GM23338 (cell line): ENCODE measurements around the gene IL17REL. TPM values are rescaled to one million over a fixed set of nuclear protein-coding genes. Genes with fewer than 3 reads are reported as not detected.
"Not testable (repeated sequence)": the region's sequence is repeated elsewhere in the genome, so short reads cannot be mapped to it uniquely, and the experiment has no call there.

Experiments
- ATAC-seq: fragments of 200-7000 bp; cut with Tn5 transposase; 3 replicates; pipeline ENCODE4 v1.9.1; 2020
- DNase-seq: peaks from one replicate; pipeline ENCODE4 v3.0.0-alpha.2; 2015; ENCODE audit warnings: low spot score
- H2AFZ ChIP-seq: fragments of 200-600 bp; sonication (generic); 2 replicates; pipeline ENCODE4 v1.8.0; 2016; ENCODE audit warnings: antibody characterized with exemption, mild to moderate bottlenecking, moderate library complexity
- H3F3A ChIP-seq: fragments of 200-600 bp; sonication (generic); replicated peaks from 2 replicates; pipeline ENCODE4 v1.8.0; 2017; ENCODE audit warnings: antibody characterized with exemption, mixed run types, low read depth
- H3K27ac ChIP-seq: fragments of 200-600 bp; sonication (generic); 2 replicates; pipeline ENCODE4 v1.6.1; 2016; ENCODE audit warnings: low read depth
- H3K27me3 ChIP-seq: fragments of 200-600 bp; sonication (generic); 2 replicates; pipeline ENCODE4 v1.8.0; 2016; ENCODE audit warnings: mild to moderate bottlenecking, mixed run types, moderate library complexity; ENCODE audit not compliant: insufficient read depth
- H3K36me3 ChIP-seq: fragments of 200-600 bp; sonication (generic); 2 replicates; pipeline ENCODE4 v1.8.0; 2016; ENCODE audit warnings: mild to moderate bottlenecking; ENCODE audit not compliant: insufficient read depth
- H3K4me1 ChIP-seq: fragments of 200-600 bp; sonication (generic); 2 replicates; pipeline ENCODE4 v1.8.0; 2016; ENCODE audit warnings: mild to moderate bottlenecking, moderate library complexity; ENCODE audit not compliant: insufficient read depth
- H3K4me2 ChIP-seq: fragments of 200-600 bp; sonication (generic); 2 replicates; pipeline ENCODE4 v1.7.1; 2017; ENCODE audit warnings: mixed run types
- H3K4me3 ChIP-seq: fragments of 200-600 bp; sonication (generic); 2 replicates; pipeline ENCODE4 v1.6.1; 2016; ENCODE audit warnings: mixed run types
- H3K79me2 ChIP-seq: fragments of 200-600 bp; sonication (generic); replicated peaks from 2 replicates; pipeline ENCODE4 v1.8.0; 2017; ENCODE audit warnings: mild to moderate bottlenecking; ENCODE audit not compliant: insufficient read depth
- H3K9me2 ChIP-seq: fragments of 200-600 bp; sonication (generic); 2 replicates; pipeline ENCODE4 v1.8.0; 2017; ENCODE audit not compliant: insufficient read depth
- H4K20me1 ChIP-seq: fragments of 200-600 bp; sonication (generic); replicated peaks from 2 replicates; pipeline ENCODE4 v1.8.0; 2017; ENCODE audit warnings: mild to moderate bottlenecking; ENCODE audit not compliant: insufficient read depth
- H3K27ac Mint-ChIP-seq: 2 replicates; pipeline ENCODE4 v1.8.0; 2020; ENCODE audit warnings: inconsistent platforms, mild to moderate bottlenecking, moderate library complexity, mixed read lengths
- H3K27me3 Mint-ChIP-seq: 3 replicates; pipeline ENCODE4 v1.8.0; 2022; ENCODE audit warnings: low read depth, mild to moderate bottlenecking, moderate library complexity, mixed read lengths, inconsistent platforms; ENCODE audit not compliant: insufficient read depth, poor library complexity
- H3K36me3 Mint-ChIP-seq: 3 replicates; pipeline ENCODE4 v1.8.0; 2021; ENCODE audit warnings: low read depth, mild to moderate bottlenecking, inconsistent platforms, moderate library complexity, mixed read lengths
- H3K4me1 Mint-ChIP-seq: 3 replicates; pipeline ENCODE4 v1.8.0; 2020; ENCODE audit warnings: mild to moderate bottlenecking, inconsistent platforms, mixed read lengths
- H3K4me3 Mint-ChIP-seq: 3 replicates; pipeline ENCODE4 v1.8.0; 2021; ENCODE audit warnings: moderate library complexity, mild to moderate bottlenecking, inconsistent platforms, mixed read lengths
- H3K9me3 Mint-ChIP-seq: 3 replicates; pipeline ENCODE4 v1.8.0; 2020; ENCODE audit warnings: moderate library complexity, mild to moderate bottlenecking, inconsistent platforms, mixed read lengths
- CREB1 ChIP-seq: fragments of 250-450 bp; sonication (Bioruptor Pico); IDR thresholded peaks from 2 replicates; pipeline ENCODE4 v1.5.0; 2020; ENCODE audit warnings: low read depth, mild to moderate bottlenecking, moderate library complexity
- ZNF462 ChIP-seq: fragments of 250-450 bp; sonication (Bioruptor Pico); IDR thresholded peaks from 2 replicates; pipeline ENCODE4 v1.5.0; 2020; ENCODE audit warnings: mild to moderate bottlenecking, moderate library complexity
- microRNA-seq: library from miRNA; unstranded; fragments of <30 nt; microRNA quantifications from one replicate; pipeline ENCODE4, GENCODE V29; 2017
- polyA plus RNA-seq: library from polyadenylated mRNA; unstranded; fragments of >200 nt; fragmentation: Nextera tagmentation; extraction: Ambion mirVana; gene quantifications from 2 replicates; pipeline ENCODE4 v1.2.1, GENCODE V29; 2016
- small RNA-seq: library from RNA; depleted of rRNA; stranded (forward); fragments of <200 nt; gene quantifications from one replicate; pipeline ENCODE3, GENCODE V24; 2014; ENCODE audit warnings: low replicate concordance
- total RNA-seq: library from RNA; depleted of rRNA; stranded (reverse); fragments of >200 nt; shearing (Covaris generic); gene quantifications from 2 replicates; pipeline ENCODE4 v1.2.3, GENCODE V29; 2014; rRNA removed

IL17REL gene
- total and polyA plus RNA-seq, 2 experiments from 2014 or later: 0.31 TPM; not detected in 1

- TF ChIP-seq ZNF462 (CRISPR knock-in tag) (no peak), CREB1 (CRISPR knock-in tag) (no peak)
Measured at GRCh38 chr22:49946612-49947295, 65.8 kb downstream of the IL17REL start (continued).

- not testable (repeated sequence) for H3K4me3 ChIP-seq, H3K27ac ChIP-seq, H3K9me2 ChIP-seq, H3K9me3 Mint-ChIP-seq, H3K4me3 Mint-ChIP-seq, ATAC-seq, H3K79me2 ChIP-seq, H3K4me2 ChIP-seq, H3K36me3 Mint-ChIP-seq, H2AFZ ChIP-seq, DNase-seq, H3K27me3 ChIP-seq, H3K27ac Mint-ChIP-seq, H3K36me3 ChIP-seq, H3F3A ChIP-seq, H4K20me1 ChIP-seq, H3K27me3 Mint-ChIP-seq
- H3K4me1 Mint-ChIP-seq: peaks cover 16% of the 10 kb centered on the region
- H3K4me1 ChIP-seq: peaks cover 10% of the 10 kb centered on the region; the same call in 1 of the 2 replicates
Measured at GRCh38 chr22:49945042-49945794, 67.3 kb downstream of the IL17REL start.

Small RNA genes lying within 50 kb of the gene (microRNA-seq; reads per million reads assigned to microRNA genes)
- not detected for gene MIR6821

Small RNA genes lying within 50 kb of the gene (small RNA-seq; reads per million reads assigned to genes)
- gene MIR6821: not detected

Other genes with a start within 250 kb of the IL17REL start
- 33.8 and 36.1 TPM in 2 replicates for gene BRD1, start 184.9 kb downstream of the IL17REL start, total RNA-seq
- 12.3 and 13.1 TPM in 2 replicates for gene BRD1, start 184.9 kb downstream of the IL17REL start, polyA plus RNA-seq
- 28.0 and 31.9 TPM in 2 replicates for gene ZBED4, start 158.9 kb downstream of the IL17REL start, total RNA-seq
- gene ZBED4, start 158.9 kb downstream of the IL17REL start, polyA plus RNA-seq: 8.5 and 9.0 TPM in 2 replicates
- gene ALG12, start 94.3 kb downstream of the IL17REL start, total RNA-seq: 23.3 and 26.9 TPM in 2 replicates
- 18.7 and 21.8 TPM in 2 replicates for gene ALG12, start 94.3 kb downstream of the IL17REL start, polyA plus RNA-seq
- gene CRELD2, start 94.1 kb downstream of the IL17REL start, total RNA-seq: 34.4 and 35.7 TPM in 2 replicates
- 47.7 and 49.4 TPM in 2 replicates for gene CRELD2, start 94.1 kb downstream of the IL17REL start, polyA plus RNA-seq
- 30.6 and 37.3 TPM in 2 replicates for gene PIM3, start 52.0 kb downstream of the IL17REL start, total RNA-seq
- 17.7 and 18.8 TPM in 2 replicates for gene PIM3, start 52.0 kb downstream of the IL17REL start, polyA plus RNA-seq
- gene TTLL8, start 45.5 kb upstream of the IL17REL start, total RNA-seq: not detected in 2 replicates
- gene TTLL8, start 45.5 kb upstream of the IL17REL start, polyA plus RNA-seq: not detected in 2 replicates
- gene MLC1, start 72.7 kb upstream of the IL17REL start, total RNA-seq: not detected in 2 replicates
- not detected in 2 replicates for gene MLC1, start 72.7 kb upstream of the IL17REL start, polyA plus RNA-seq
- gene MOV10L1, start 77.2 kb upstream of the IL17REL start, total RNA-seq: 0.62 and 0.73 TPM in 2 replicates
- 1.2 and 1.8 TPM in 2 replicates for gene MOV10L1, start 77.2 kb upstream of the IL17REL start, polyA plus RNA-seq
- 5.1 and 5.9 TPM in 2 replicates for gene PANX2, start 158.0 kb upstream of the IL17REL start, total RNA-seq
- gene PANX2, start 158.0 kb upstream of the IL17REL start, polyA plus RNA-seq: 2.6 and 2.8 TPM in 2 replicates
- gene TRABD, start 173.1 kb upstream of the IL17REL start, total RNA-seq: 58.6 and 66.1 TPM in 2 replicates
- 40.8 and 44.1 TPM in 2 replicates for gene TRABD, start 173.1 kb upstream of the IL17REL start, polyA plus RNA-seq
- gene SELENOO, start 188.2 kb upstream of the IL17REL start, total RNA-seq: 16.9 and 21.3 TPM in 2 replicates
- gene SELENOO, start 188.2 kb upstream of the IL17REL start, polyA plus RNA-seq: 6.8 and 8.6 TPM in 2 replicates
- 32.7 and 47.1 TPM in 2 replicates for gene TUBGCP6, start 232.3 kb upstream of the IL17REL start, total RNA-seq
- 18.6 TPM in 2 replicates for gene TUBGCP6, start 232.3 kb upstream of the IL17REL start, polyA plus RNA-seq
- gene HDAC10, start 238.5 kb upstream of the IL17REL start, total RNA-seq: 32.4 and 41.9 TPM in 2 replicates
- 4.1 and 5.1 TPM in 2 replicates for gene HDAC10, start 238.5 kb upstream of the IL17REL start, polyA plus RNA-seq
- gene MAPK12, start 248.9 kb upstream of the IL17REL start, total RNA-seq: 20.4 and 26.1 TPM in 2 replicates
- 10.4 and 15.8 TPM in 2 replicates for gene MAPK12, start 248.9 kb upstream of the IL17REL start, polyA plus RNA-seq